WTC11 (cell line): ENCODE measurements around the gene SLC26A11. TPM values are rescaled to one million over a fixed set of nuclear protein-coding genes. Genes with fewer than 3 reads are reported as not detected.
"Not testable (repeated sequence)": the region's sequence is repeated elsewhere in the genome, so short reads cannot be mapped to it uniquely, and the experiment has no call there.

ENCODE experiments used
- ATAC-seq: fragments of 200-7000 bp; cut with Tn5 transposase; 2 replicates; pipeline ENCODE4 v1.10.0; 2021; ENCODE audit warnings: mild to moderate bottlenecking, moderate library complexity
- CTCF ChIA-PET: fragments of 300-600 bp; sonication (Branson Sonifier 250); formaldehyde crosslinking; loops from one replicate; lab custom pipeline; 2021; ENCODE audit warnings: antibody characterized with exemption; lab: Charles Lee
- POLR2A ChIA-PET: fragments of 350-600 bp; sonication (Branson Sonifier 250); formaldehyde crosslinking; loops from one replicate; lab custom pipeline; 2021; ENCODE audit warnings: antibody characterized with exemption; lab: Charles Lee
- DNase-seq: peaks from one replicate; pipeline ENCODE4 v3.0.0; 2021; ENCODE audit warnings: low spot score
- H3K27ac Mint-ChIP-seq: 2 replicates; pipeline ENCODE4 v1.8.0; 2021; ENCODE audit warnings: mixed read lengths
- H3K27me3 Mint-ChIP-seq: 2 replicates; pipeline ENCODE4 v1.8.0; 2021; ENCODE audit warnings: low read depth, mild to moderate bottlenecking, moderate library complexity, mixed read lengths
- H3K36me3 Mint-ChIP-seq: 2 replicates; pipeline ENCODE4 v1.8.0; 2021; ENCODE audit warnings: mixed read lengths
- H3K4me1 Mint-ChIP-seq: 2 replicates; pipeline ENCODE4 v1.8.0; 2022; ENCODE audit warnings: mixed read lengths
- H3K4me3 Mint-ChIP-seq: 2 replicates; pipeline ENCODE4 v1.8.0; 2021; ENCODE audit warnings: mild to moderate bottlenecking, moderate library complexity, mixed read lengths
- H3K9me3 Mint-ChIP-seq: 2 replicates; pipeline ENCODE4 v1.8.0; 2021; ENCODE audit warnings: mixed read lengths
- ATF1 ChIP-seq: sonication (generic); formaldehyde crosslinking; IDR thresholded peaks from 2 replicates; pipeline ENCODE4 v1.8.1; 2023; ENCODE audit warnings: mild to moderate bottlenecking, moderate library complexity, missing genetic modification reagents
- CREB1 ChIP-seq: sonication (generic); formaldehyde crosslinking; IDR thresholded peaks from 2 replicates; pipeline ENCODE4 v1.8.0; 2023; ENCODE audit warnings: mild to moderate bottlenecking, missing genetic modification reagents
- CREM ChIP-seq: sonication (generic); formaldehyde crosslinking; IDR thresholded peaks from 2 replicates; pipeline ENCODE4 v1.8.1; 2022; ENCODE audit warnings: mild to moderate bottlenecking, missing genetic modification reagents, moderate library complexity
- NFE2L1 ChIP-seq: sonication (generic); formaldehyde crosslinking; IDR thresholded peaks from 2 replicates; pipeline ENCODE4 v1.8.1; 2023; ENCODE audit warnings: missing genetic modification reagents
- NR1H2 ChIP-seq: sonication (generic); formaldehyde crosslinking; IDR thresholded peaks from 2 replicates; pipeline ENCODE4 v1.9.0; 2021; ENCODE audit warnings: mild to moderate bottlenecking, moderate library complexity, missing genetic modification reagents
- RORB ChIP-seq: fragments of 250-450 bp; sonication (Bioruptor Pico); IDR thresholded peaks from 2 replicates; pipeline ENCODE4 v1.9.0; 2021; ENCODE audit warnings: mild to moderate bottlenecking
- SMAD4 ChIP-seq: sonication (generic); formaldehyde crosslinking; IDR thresholded peaks from 2 replicates; pipeline ENCODE4 v1.8.0; 2022; ENCODE audit warnings: mild to moderate bottlenecking, missing genetic modification reagents
- ZNF138 ChIP-seq: sonication (generic); formaldehyde crosslinking; conservative IDR thresholded peaks from 2 replicates; pipeline ENCODE4 v1.8.1; 2022; ENCODE audit warnings: mild to moderate bottlenecking, moderate library complexity, missing genetic modification reagents
- ZNF532 ChIP-seq: fragments of 250-450 bp; sonication (Bioruptor Pico); IDR thresholded peaks from 2 replicates; pipeline ENCODE4 v1.9.0; 2021; ENCODE audit warnings: mild to moderate bottlenecking, borderline replicate concordance
- total RNA-seq: library from RNA; stranded (reverse); gene quantifications from 3 replicates; pipeline ENCODE4 v1.2.3, GENCODE V29; 2021
- TF ChIP-seq, protein P1 (sequence below): fragments of 250-450 bp; sonication (Bioruptor Pico); conservative IDR thresholded peaks from 2 replicates; pipeline ENCODE4 v1.9.0; 2021; ENCODE audit warnings: mild to moderate bottlenecking
- TF ChIP-seq, protein P2 (sequence below): sonication (generic); formaldehyde crosslinking; IDR thresholded peaks from 2 replicates; pipeline ENCODE4 v1.8.0; 2022; ENCODE audit warnings: mild to moderate bottlenecking, missing genetic modification reagents
- TF ChIP-seq, protein P3 (sequence below): sonication (generic); formaldehyde crosslinking; IDR thresholded peaks from 2 replicates; pipeline ENCODE4 v1.8.0; 2023; ENCODE audit warnings: mild to moderate bottlenecking, missing genetic modification reagents

The SLC26A11 gene
- total RNA-seq, 1 experiment from 2014 or later = 26.4 TPM

DNA sequence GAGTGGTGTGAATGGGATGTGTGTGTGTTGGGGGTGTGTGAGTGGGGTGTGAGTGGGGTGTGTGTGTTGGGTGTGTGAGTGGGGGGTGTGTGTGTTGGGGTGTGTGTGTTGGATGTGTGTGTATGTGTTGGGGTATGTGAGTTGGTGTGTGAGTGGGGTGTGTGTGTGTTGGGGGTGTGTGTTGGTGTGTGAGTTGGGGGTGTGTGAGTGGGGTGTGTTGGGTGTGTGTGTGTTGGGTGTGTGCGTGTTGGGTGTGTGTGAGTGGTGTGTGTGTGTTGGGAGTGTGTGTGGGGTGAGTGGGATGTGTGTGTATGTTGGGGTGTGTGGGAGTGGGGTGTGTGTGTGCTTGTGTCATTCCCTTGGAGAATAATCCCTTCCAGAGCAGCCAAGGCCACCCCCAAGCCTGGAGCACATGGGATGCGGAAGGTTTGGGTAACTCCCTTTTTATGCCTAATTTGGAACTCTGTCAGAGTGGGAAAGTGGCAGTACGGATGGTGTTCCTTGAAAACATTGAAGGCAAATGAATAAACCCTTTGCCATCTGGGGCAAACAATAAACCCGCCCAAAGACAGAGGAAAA is 54.7 kb downstream of the SLC26A11 start:
- ChIA-PET POLR2A (no interaction called here), CTCF (interaction anchor here (0.6 kb wide), 1 partner anchor 823 kb away, joined by 5 read pairs; no protein-coding TSS in a partner anchor)
- H3K4me3 Mint-ChIP-seq = no peak overlapping the region
- TF ChIP-seq RORB (CRISPR knock-in tag) (no peak), ZNF138 (CRISPR knock-in tag) (no peak), ATF1 (CRISPR knock-in tag) (no peak), CREM (CRISPR knock-in tag) (no peak), CREB1 (CRISPR knock-in tag) (no peak), ZNF532 (no peak), SMAD4 (CRISPR knock-in tag) (no peak), NR1H2 (CRISPR knock-in tag) (no peak), NFE2L1 (CRISPR knock-in tag) (no peak)
- TF ChIP-seq, protein P1, sequence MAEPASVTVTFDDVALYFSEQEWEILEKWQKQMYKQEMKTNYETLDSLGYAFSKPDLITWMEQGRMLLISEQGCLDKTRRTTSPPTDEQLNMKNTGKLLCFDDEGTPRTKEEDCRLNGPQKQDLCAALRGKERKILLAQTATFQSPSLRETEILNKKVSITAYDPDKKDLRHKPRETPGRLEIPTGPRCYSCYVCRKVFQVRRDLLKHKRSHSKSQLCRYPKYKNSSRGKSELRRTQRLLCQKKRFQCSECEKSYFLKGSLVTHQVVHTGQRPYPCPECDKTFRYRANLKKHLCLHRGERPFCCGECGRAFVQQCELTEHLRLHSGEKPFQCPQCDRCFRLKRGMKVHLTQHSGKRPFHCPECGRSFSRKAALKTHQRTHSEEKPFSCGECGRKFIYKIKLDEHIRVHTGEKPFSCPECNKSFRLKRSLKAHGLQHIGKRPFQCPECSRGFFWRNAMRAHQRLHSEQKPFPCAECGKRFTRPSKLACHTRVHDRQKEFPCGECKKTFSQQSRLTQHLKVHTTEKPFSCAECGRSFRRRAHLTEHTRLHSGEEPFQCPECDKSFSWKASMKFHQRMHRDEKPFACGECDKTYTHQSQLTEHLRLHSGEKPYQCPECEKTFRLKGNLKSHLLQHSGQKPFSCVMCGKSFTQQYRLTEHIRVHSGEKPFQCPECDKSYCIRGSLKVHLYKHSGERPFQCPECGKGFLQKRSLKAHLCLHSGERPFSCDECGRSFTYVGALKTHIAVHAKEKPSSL (CRISPR knock-in tag) = no peak
- TF ChIP-seq, protein P2, sequence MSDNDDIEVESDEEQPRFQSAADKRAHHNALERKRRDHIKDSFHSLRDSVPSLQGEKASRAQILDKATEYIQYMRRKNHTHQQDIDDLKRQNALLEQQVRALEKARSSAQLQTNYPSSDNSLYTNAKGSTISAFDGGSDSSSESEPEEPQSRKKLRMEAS (CRISPR knock-in tag) = no peak
- TF ChIP-seq, protein P3, sequence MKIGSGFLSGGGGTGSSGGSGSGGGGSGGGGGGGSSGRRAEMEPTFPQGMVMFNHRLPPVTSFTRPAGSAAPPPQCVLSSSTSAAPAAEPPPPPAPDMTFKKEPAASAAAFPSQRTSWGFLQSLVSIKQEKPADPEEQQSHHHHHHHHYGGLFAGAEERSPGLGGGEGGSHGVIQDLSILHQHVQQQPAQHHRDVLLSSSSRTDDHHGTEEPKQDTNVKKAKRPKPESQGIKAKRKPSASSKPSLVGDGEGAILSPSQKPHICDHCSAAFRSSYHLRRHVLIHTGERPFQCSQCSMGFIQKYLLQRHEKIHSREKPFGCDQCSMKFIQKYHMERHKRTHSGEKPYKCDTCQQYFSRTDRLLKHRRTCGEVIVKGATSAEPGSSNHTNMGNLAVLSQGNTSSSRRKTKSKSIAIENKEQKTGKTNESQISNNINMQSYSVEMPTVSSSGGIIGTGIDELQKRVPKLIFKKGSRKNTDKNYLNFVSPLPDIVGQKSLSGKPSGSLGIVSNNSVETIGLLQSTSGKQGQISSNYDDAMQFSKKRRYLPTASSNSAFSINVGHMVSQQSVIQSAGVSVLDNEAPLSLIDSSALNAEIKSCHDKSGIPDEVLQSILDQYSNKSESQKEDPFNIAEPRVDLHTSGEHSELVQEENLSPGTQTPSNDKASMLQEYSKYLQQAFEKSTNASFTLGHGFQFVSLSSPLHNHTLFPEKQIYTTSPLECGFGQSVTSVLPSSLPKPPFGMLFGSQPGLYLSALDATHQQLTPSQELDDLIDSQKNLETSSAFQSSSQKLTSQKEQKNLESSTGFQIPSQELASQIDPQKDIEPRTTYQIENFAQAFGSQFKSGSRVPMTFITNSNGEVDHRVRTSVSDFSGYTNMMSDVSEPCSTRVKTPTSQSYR (CRISPR knock-in tag) = no peak
- peak overlapping the region; percentile 40; the same call in 1 of the 2 replicates for H3K27ac Mint-ChIP-seq
- ATAC-seq (no peak), DNase-seq (no peak)
- no peaks in the 10 kb centered on the region for H3K27me3 Mint-ChIP-seq
- peaks cover 17% of the 10 kb centered on the region for H3K36me3 Mint-ChIP-seq
- H3K4me1 Mint-ChIP-seq = peaks cover 15% of the 10 kb centered on the region; the same call in 1 of the 2 replicates
- no peaks in the 10 kb centered on the region for H3K9me3 Mint-ChIP-seq

GRCh38 chr17:80275857-80276256 is 55.6 kb downstream of the SLC26A11 start:
- POLR2A ChIA-PET = interaction anchor here (0.6 kb wide), 1 partner anchor 81 kb away, joined by 3 read pairs; no protein-coding TSS in a partner anchor
- H3K27me3 Mint-ChIP-seq, ATAC-seq, H3K4me3 Mint-ChIP-seq, DNase-seq, H3K27ac Mint-ChIP-seq, H3K9me3 Mint-ChIP-seq: not testable (repeated sequence)
- peaks cover 15% of the 10 kb centered on the region; the same call in 1 of the 2 replicates for H3K4me1 Mint-ChIP-seq
- H3K36me3 Mint-ChIP-seq = peaks cover 22% of the 10 kb centered on the region
- CTCF ChIA-PET = interaction anchor here (0.6 kb wide), 1 partner anchor 822 kb away, joined by 5 read pairs; no protein-coding TSS in a partner anchor
